HG02763 (cell line): Measurements from ENCODE around the gene TATDN2.

Experiments used
- ATAC-seq: cut with Tn5 transposase; IDR thresholded peaks from one replicate; pipeline ENCODE4 v1.9.1; 2021; ENCODE audit warnings: mild to moderate bottlenecking, moderate library complexity; ENCODE audit not compliant: unreplicated experiment

Gene TATDN2

GRCh38 chr3:10315101-10315500, 66.8 kb downstream of the TATDN2 start:
- ATAC-seq = no peak

GRCh38 chr3:10315771-10316344, 67.6 kb downstream of the TATDN2 start:
- ATAC-seq = no peak

- ATAC-seq = no peak
Observed at GRCh38 chr3:10317311-10317960, 69.2 kb downstream of the TATDN2 start.

GRCh38 chr3:10317961-10318350, 69.7 kb downstream of the TATDN2 start:
- no peak for ATAC-seq

GRCh38 chr3:10319251-10319650, 71.0 kb downstream of the TATDN2 start:
- ATAC-seq = no peak

GRCh38 chr3:10319804-10320203, 71.5 kb downstream of the TATDN2 start:
- ATAC-seq = no peak

GRCh38 chr3:10320320-10320677, 72.0 kb downstream of the TATDN2 start:
- ATAC-seq = no peak

GRCh38 chr3:10321630-10322351, 73.5 kb downstream of the TATDN2 start:
- no peak for ATAC-seq

GRCh38 chr3:10322352-10322710, 74.1 kb downstream of the TATDN2 start:
- no peak for ATAC-seq

- ATAC-seq = no peak
Observed at GRCh38 chr3:10327592-10327991, 79.3 kb downstream of the TATDN2 start.

- no peak for ATAC-seq
Observed at GRCh38 chr3:10328460-10329071, 80.3 kb downstream of the TATDN2 start.

GRCh38 chr3:10329495-10330015, 81.3 kb downstream of the TATDN2 start:
- no peak for ATAC-seq

GRCh38 chr3:10330319-10330718, 82.1 kb downstream of the TATDN2 start:
- ATAC-seq = no peak
